ENCODE measurements around the gene PNKD.
A peak's percentile ranks its signal among the peaks of the same experiment; 100 is the strongest.
"Not testable (repeated sequence)": the region's sequence is repeated elsewhere in the genome, so short reads cannot be mapped to it uniquely, and the experiment has no call there.

PNKD gene

GRCh38 chr2:218271865-218272530 is 1.7 kb downstream of the PNKD start:
- no peak for DNase-seq (ENCODE audit: low spot score)
- CTCF ChIA-PET = interaction anchor here (0.5 to 1.7 kb wide), 8 partner anchors 15 to 473 kb away, joined by 3 to 7 read pairs (median 3); partner anchors contain the start of gene CATIP
- TF ChIP-seq CTCF (conservative IDR thresholded peaks at IDR 0.05; ENCODE audit: low read depth) = no peak
- POLR2A ChIA-PET (ENCODE audit: low non-redundant PET) = interaction anchor here (0.9 kb wide), 2 partner anchors 15 to 26 kb away, joined by 3 to 7 read pairs; no protein-coding TSS in a partner anchor
- peak overlapping the region; percentile 88 for H3K27ac ChIP-seq

GRCh38 chr2:218272531-218273212 is 2.4 kb downstream of the PNKD start:
- DNase-seq (ENCODE audit: low spot score) = peak; percentile 91
- peak; percentile 91 for TF ChIP-seq CTCF (conservative IDR thresholded peaks at IDR 0.05; ENCODE audit: low read depth)
- ChIA-PET CTCF (interaction anchor here (0.6 to 1.2 kb wide), 7 partner anchors 10 to 84 kb away, joined by 3 to 4 read pairs (median 3); partner anchors contain the start of genes CATIP and TMBIM1), POLR2A (ENCODE audit: low non-redundant PET) (interaction anchor here (1.4 kb wide), 1 partner anchor 19 kb away, joined by 4 read pairs; the partner anchor contains the start of gene TMBIM1)
- peak overlapping the region; percentile 88 for H3K27ac ChIP-seq

- DNase-seq (ENCODE audit: low spot score) = not testable (repeated sequence)
- ChIA-PET CTCF (interaction anchor here (0.6 to 1.2 kb wide), 5 partner anchors 9 to 84 kb away, joined by 3 to 4 read pairs (median 3); partner anchors contain the start of genes CATIP and TMBIM1), POLR2A (ENCODE audit: low non-redundant PET) (interaction anchor here (1.4 kb wide), 1 partner anchor 18 kb away, joined by 4 read pairs; the partner anchor contains the start of gene TMBIM1)
- peak overlapping the region; percentile 88 for H3K27ac ChIP-seq
Observed at GRCh38 chr2:218273214-218273907, 3.0 kb downstream of the PNKD start.

- ChIA-PET POLR2A (ENCODE audit: low non-redundant PET) (interaction anchor here (0.9 to 1.4 kb wide), 2 partner anchors 9 to 18 kb away, joined by 4 read pairs; partner anchors contain the start of gene TMBIM1), CTCF (interaction anchor here (0.5 kb wide), 1 partner anchor 261 kb away, joined by 4 read pairs; no protein-coding TSS in a partner anchor)
- TF ChIP-seq CTCF (conservative IDR thresholded peaks at IDR 0.05; ENCODE audit: low read depth) = no peak
- no peak for DNase-seq (ENCODE audit: low spot score)
- peak overlapping the region; percentile 88 for H3K27ac ChIP-seq
Observed at GRCh38 chr2:218273908-218274249, 3.6 kb downstream of the PNKD start.

- H3K27ac ChIP-seq = peak overlapping the region; percentile 88
- POLR2A ChIA-PET (ENCODE audit: low non-redundant PET) = interaction anchor here (0.6 to 1.2 kb wide), 3 partner anchors 8 to 398 kb away, joined by 3 to 4 read pairs (median 4); no protein-coding TSS in a partner anchor
- DNase-seq (ENCODE audit: low spot score) = no peak
- TF ChIP-seq CTCF (conservative IDR thresholded peaks at IDR 0.05; ENCODE audit: low read depth) = no peak
- CTCF ChIA-PET = interaction anchor here (0.5 to 1.5 kb wide), 4 partner anchors 10 to 260 kb away, joined by 4 to 13 read pairs (median 4); no protein-coding TSS in a partner anchor
Observed at GRCh38 chr2:218274586-218274985, 4.3 kb downstream of the PNKD start.

- no peak for DNase-seq (ENCODE audit: low spot score)
- CTCF ChIA-PET = interaction anchor here (0.6 to 1.5 kb wide), 4 partner anchors 9 to 88 kb away, joined by 3 to 13 read pairs (median 4); no protein-coding TSS in a partner anchor
- TF ChIP-seq CTCF (conservative IDR thresholded peaks at IDR 0.05; ENCODE audit: low read depth) = no peak
- POLR2A ChIA-PET (ENCODE audit: low non-redundant PET) = interaction anchor here (0.6 to 1.2 kb wide), 2 partner anchors 12 to 37 kb away, joined by 4 read pairs; no protein-coding TSS in a partner anchor
- H3K27ac ChIP-seq = peak overlapping the region; percentile 88
Observed at GRCh38 chr2:218275371-218276072, 5.2 kb downstream of the PNKD start.

All from RWPE1 (cell line).